ENCODE data around the gene VWA8. TPM values are rescaled to one million over a fixed set of nuclear protein-coding genes. Genes with fewer than 3 reads are reported as not detected.

The VWA8 gene
- total RNA-seq, 1 donor from 2014 or later, result 33.4 TPM

- H3K9me3 ChIP-seq, result no peaks in the 10 kb centered on the region
- no peak for DNase-seq (ENCODE audit: extremely low spot score in 2 of 2)
- H3K27ac ChIP-seq, result peak overlapping the region; percentile 3
- no peaks in the 10 kb centered on the region for H3K36me3 ChIP-seq
- no peaks in the 10 kb centered on the region for H3K27me3 ChIP-seq
- intact Hi-C loops (cut with DNase I), result no loop called here
- peaks cover 33% of the 10 kb centered on the region for H3K4me1 ChIP-seq
- no peak overlapping the region for H3K4me3 ChIP-seq
- TF ChIP-seq POLR2A (IDR thresholded peaks at IDR 0.05) (no peak), POLR2AphosphoS5 (IDR thresholded peaks at IDR 0.05; ENCODE audit: insufficient read depth in 1 of 2, low read depth in 1 of 2) (no peak), CTCF (IDR thresholded peaks at IDR 0.05) (no peak)
These were observed 253.6 kb downstream of the VWA8 start for GRCh38 chr13:41707194-41707821.

- no peak for DNase-seq (ENCODE audit: extremely low spot score in 2 of 2)
- Histone ChIP-seq H3K36me3 (no peaks in the 10 kb centered on the region), H3K4me1 (peaks cover 40% of the 10 kb centered on the region), H3K4me3 (no peak overlapping the region), H3K27ac (no peak overlapping the region), H3K9me3 (no peaks in the 10 kb centered on the region), H3K27me3 (no peaks in the 10 kb centered on the region)
- intact Hi-C loops (cut with DNase I), result no loop called here
- TF ChIP-seq CTCF (IDR thresholded peaks at IDR 0.05), result no peak
- no peak for TF ChIP-seq POLR2A (IDR thresholded peaks at IDR 0.05)
- no peak for TF ChIP-seq POLR2AphosphoS5 (IDR thresholded peaks at IDR 0.05; ENCODE audit: insufficient read depth in 1 of 2, low read depth in 1 of 2)
These were observed 254.8 kb downstream of the VWA8 start for GRCh38 chr13:41706152-41706551.

GRCh38 chr13:41702540-41702939 is 258.4 kb downstream of the VWA8 start:
- Histone ChIP-seq H3K27ac (no peak overlapping the region), H3K4me3 (no peak overlapping the region), H3K27me3 (no peaks in the 10 kb centered on the region), H3K4me1 (peaks cover 28% of the 10 kb centered on the region), H3K9me3 (no peaks in the 10 kb centered on the region), H3K36me3 (no peaks in the 10 kb centered on the region)
- no peak for DNase-seq (ENCODE audit: extremely low spot score in 2 of 2)
- intact Hi-C loops (cut with DNase I), result no loop called here
- TF ChIP-seq CTCF (IDR thresholded peaks at IDR 0.05) (no peak), POLR2AphosphoS5 (IDR thresholded peaks at IDR 0.05; ENCODE audit: insufficient read depth in 1 of 2, low read depth in 1 of 2) (no peak), POLR2A (IDR thresholded peaks at IDR 0.05) (no peak)

- Histone ChIP-seq H3K4me3 (no peak overlapping the region), H3K4me1 (peaks cover 19% of the 10 kb centered on the region), H3K9me3 (no peaks in the 10 kb centered on the region), H3K36me3 (no peaks in the 10 kb centered on the region), H3K27ac (no peak overlapping the region), H3K27me3 (no peaks in the 10 kb centered on the region)
- DNase-seq (ENCODE audit: extremely low spot score in 2 of 2), result no peak
- TF ChIP-seq POLR2A (IDR thresholded peaks at IDR 0.05), result no peak
- no peak for TF ChIP-seq CTCF (IDR thresholded peaks at IDR 0.05)
- no peak for TF ChIP-seq POLR2AphosphoS5 (IDR thresholded peaks at IDR 0.05; ENCODE audit: insufficient read depth in 1 of 2, low read depth in 1 of 2)
- intact Hi-C loops (cut with DNase I), result no loop called here
These were observed 259.2 kb downstream of the VWA8 start for GRCh38 chr13:41701676-41702075.

- Histone ChIP-seq H3K4me3 (no peak overlapping the region), H3K27me3 (no peaks in the 10 kb centered on the region), H3K27ac (no peak overlapping the region), H3K36me3 (no peaks in the 10 kb centered on the region), H3K9me3 (no peaks in the 10 kb centered on the region), H3K4me1 (peaks cover 18% of the 10 kb centered on the region)
- DNase-seq (ENCODE audit: extremely low spot score in 2 of 2), result no peak
- intact Hi-C loops (cut with DNase I), result no loop called here
- no peak for TF ChIP-seq CTCF (IDR thresholded peaks at IDR 0.05)
- TF ChIP-seq POLR2A (IDR thresholded peaks at IDR 0.05), result no peak
- TF ChIP-seq POLR2AphosphoS5 (IDR thresholded peaks at IDR 0.05; ENCODE audit: insufficient read depth in 1 of 2, low read depth in 1 of 2), result no peak
These were observed 260.1 kb downstream of the VWA8 start for GRCh38 chr13:41700790-41701310.
